ENCODE data around the gene DCAF12.

- TF ChIP-seq, protein P1, sequence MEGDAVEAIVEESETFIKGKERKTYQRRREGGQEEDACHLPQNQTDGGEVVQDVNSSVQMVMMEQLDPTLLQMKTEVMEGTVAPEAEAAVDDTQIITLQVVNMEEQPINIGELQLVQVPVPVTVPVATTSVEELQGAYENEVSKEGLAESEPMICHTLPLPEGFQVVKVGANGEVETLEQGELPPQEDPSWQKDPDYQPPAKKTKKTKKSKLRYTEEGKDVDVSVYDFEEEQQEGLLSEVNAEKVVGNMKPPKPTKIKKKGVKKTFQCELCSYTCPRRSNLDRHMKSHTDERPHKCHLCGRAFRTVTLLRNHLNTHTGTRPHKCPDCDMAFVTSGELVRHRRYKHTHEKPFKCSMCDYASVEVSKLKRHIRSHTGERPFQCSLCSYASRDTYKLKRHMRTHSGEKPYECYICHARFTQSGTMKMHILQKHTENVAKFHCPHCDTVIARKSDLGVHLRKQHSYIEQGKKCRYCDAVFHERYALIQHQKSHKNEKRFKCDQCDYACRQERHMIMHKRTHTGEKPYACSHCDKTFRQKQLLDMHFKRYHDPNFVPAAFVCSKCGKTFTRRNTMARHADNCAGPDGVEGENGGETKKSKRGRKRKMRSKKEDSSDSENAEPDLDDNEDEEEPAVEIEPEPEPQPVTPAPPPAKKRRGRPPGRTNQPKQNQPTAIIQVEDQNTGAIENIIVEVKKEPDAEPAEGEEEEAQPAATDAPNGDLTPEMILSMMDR (IDR thresholded peaks at IDR 0.05): no peak
- TF ChIP-seq EZH2 (IDR thresholded peaks at IDR 0.05; ENCODE audit: borderline replicate concordance, insufficient read depth, low read depth, low read length, poor library complexity, severe bottlenecking): no peak
Observed at GRCh38 chr9:34072410-34072809, 54.1 kb downstream of the DCAF12 start.
